Measurements from ENCODE around the gene SLX9.

SLX9 gene

DNA sequence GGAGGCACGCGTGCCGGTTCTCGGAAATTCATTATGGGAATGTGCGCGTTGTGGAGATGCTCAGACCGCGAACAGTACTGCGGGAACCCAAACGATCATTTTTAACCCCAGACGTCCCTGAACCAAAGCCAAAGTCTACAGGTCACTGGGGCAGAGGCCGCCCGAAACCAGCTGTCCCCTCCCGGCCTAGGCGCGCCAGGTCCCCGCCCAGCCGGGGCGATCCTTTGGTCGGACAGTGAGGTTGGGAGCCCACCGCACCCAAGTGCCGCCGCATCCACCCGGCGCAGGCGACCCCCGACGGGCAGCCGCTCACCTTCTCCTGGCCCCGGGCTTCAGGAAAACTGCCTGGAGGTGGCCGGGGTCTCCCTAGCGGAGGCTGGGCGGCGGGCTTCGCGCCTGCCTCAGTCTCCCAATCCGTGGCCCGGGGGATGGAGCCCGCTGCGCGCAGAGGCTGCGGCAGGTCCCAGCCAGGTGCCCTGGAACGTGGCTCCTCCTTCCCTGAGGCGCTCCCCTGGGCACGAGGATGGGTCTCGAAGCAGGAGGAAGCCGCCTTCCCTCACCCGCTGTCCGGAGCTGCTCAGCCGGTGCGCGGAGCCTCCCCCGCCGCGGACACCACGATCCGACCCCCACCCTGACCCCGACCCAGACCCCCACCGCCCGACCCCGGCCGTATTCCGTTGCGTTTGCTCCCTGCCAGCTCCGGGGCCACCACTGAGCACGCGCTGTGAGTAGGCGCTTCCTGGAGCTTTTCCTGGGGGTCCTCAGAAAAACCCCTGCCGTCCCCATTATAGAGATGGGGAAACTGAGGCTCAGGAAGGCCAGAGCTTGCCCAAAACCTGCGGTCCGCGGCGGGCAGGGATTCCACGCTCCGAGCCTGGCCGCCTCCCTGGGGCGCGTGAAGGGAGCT lies 8.1 kb upstream of the SLX9 start:
- DNase-seq (ENCODE audit: low read depth in 2 of 2), result no peak
- TF ChIP-seq, protein P1, sequence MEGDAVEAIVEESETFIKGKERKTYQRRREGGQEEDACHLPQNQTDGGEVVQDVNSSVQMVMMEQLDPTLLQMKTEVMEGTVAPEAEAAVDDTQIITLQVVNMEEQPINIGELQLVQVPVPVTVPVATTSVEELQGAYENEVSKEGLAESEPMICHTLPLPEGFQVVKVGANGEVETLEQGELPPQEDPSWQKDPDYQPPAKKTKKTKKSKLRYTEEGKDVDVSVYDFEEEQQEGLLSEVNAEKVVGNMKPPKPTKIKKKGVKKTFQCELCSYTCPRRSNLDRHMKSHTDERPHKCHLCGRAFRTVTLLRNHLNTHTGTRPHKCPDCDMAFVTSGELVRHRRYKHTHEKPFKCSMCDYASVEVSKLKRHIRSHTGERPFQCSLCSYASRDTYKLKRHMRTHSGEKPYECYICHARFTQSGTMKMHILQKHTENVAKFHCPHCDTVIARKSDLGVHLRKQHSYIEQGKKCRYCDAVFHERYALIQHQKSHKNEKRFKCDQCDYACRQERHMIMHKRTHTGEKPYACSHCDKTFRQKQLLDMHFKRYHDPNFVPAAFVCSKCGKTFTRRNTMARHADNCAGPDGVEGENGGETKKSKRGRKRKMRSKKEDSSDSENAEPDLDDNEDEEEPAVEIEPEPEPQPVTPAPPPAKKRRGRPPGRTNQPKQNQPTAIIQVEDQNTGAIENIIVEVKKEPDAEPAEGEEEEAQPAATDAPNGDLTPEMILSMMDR (IDR thresholded peaks at IDR 0.05; ENCODE audit: low read depth, low read length), result no peak
- H3K4me3 ChIP-seq (replicated peaks in 1 of 2; ENCODE audit: low read depth in 2 of 2, low read length in 2 of 2), result peak overlapping the region; percentile 29 to 47

DNA sequence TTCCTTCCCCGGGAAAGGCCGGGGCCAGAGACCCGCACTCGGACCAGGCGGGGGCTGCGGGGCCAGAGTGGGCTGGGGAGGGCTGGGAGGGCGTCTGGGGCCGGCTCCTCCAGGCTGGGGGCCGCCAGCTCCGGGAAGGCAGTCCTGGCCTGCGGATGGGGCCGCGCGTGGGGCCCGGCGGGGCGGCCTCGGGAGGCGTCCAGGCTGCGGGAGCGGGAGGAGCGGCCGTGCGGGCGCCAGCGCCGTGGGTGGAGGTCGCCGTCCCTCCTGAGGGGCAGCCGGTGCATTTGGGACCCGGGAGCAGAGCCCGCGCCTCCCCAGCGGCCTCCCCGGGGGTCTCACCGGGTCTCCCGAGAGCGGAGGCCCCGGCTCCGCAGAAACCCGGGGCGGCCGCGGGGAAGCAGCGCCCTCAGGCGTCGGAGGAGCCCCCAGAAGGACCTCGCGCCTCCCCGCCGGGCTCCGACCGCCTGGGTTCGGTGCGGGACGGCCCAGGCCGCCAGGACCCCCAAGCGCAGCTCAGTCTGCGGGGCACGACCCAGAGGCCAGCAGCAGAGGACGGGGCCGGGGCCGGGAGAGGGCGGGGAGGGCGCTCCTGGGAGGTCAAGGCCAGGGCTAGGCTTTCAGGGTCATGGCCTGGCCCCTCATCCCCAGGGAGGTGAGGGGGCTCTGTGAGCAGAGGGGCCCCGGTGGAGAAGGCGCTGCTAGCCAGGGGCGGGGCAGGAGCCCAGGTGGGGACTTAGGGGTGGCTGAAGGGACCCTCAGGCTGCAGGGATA lies 7.2 kb upstream of the SLX9 start:
- DNase-seq (ENCODE audit: low read depth in 2 of 2), result no peak
- H3K4me3 ChIP-seq (replicated peaks in 1 of 2; ENCODE audit: low read depth in 2 of 2, low read length in 2 of 2), result peak overlapping the region; percentile 29 to 47

DNA sequence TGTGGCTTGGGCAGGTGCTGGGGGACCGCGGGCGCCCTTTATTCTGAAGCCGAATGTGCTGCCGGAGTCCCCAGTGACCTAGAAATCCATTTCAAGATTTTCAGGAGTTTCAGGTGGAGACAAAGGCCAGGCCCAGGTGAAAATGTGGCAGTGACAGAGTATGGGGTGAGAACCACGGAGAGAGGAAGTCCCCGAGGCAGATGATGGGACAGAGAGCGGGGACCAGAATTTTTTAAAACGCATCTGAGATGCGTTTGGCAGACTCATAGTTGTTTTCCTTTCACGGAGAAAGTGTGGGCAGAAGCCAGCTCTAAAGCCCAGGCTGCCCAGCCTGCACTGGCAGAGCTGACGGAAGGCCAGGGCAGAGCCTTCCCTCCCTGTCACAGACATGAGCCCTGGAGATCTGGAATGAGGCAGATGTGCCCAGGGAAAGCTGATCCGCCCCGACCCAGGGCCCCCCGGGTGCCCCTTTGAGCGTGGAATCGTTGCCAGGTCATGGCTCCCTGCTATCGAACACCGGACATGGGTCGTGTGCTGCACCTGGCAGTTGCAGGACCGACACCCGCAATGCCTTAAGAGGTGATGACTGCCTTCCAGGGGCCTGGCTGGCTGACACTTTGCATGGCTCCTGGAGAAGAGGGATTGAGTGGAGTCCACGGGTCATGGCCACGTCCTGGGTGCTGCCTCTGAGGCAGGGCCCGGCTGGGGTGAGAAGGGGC lies 6.5 kb upstream of the SLX9 start:
- no peak overlapping the region for H3K4me3 ChIP-seq (replicated peaks in 1 of 2; ENCODE audit: low read depth in 2 of 2, low read length in 2 of 2)
- TF ChIP-seq, protein P1 (IDR thresholded peaks at IDR 0.05; ENCODE audit: low read depth, low read length), result no peak
- DNase-seq (ENCODE audit: low read depth in 2 of 2), result no peak

More for the DNA sequence above, 7.2 kb upstream of the SLX9 start:
- TF ChIP-seq, protein P1 (IDR thresholded peaks at IDR 0.05; ENCODE audit: low read depth, low read length), result peak; percentile 38

DNA sequence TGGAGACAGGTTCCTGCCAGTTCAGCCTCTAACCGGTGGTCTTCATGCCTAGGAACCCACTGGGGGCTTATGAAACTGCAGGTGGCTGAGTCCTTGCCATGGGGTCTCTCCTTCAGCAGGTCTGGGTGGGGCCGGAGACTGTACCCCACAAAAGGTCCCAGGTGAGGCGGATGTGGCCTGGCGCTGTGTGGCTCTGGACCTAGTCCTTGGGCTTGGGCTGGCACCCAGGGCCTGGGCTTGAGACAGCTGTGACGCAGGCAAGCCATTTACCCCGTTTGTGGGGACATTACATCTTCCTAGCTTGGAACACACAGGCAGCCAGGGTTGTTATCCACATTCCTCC lies 5.9 kb upstream of the SLX9 start:
- TF ChIP-seq, protein P1 (IDR thresholded peaks at IDR 0.05; ENCODE audit: low read depth, low read length), result no peak
- H3K4me3 ChIP-seq (replicated peaks in 1 of 2; ENCODE audit: low read depth in 2 of 2, low read length in 2 of 2), result no peak overlapping the region
- DNase-seq (ENCODE audit: low read depth in 2 of 2), result no peak

DNA sequence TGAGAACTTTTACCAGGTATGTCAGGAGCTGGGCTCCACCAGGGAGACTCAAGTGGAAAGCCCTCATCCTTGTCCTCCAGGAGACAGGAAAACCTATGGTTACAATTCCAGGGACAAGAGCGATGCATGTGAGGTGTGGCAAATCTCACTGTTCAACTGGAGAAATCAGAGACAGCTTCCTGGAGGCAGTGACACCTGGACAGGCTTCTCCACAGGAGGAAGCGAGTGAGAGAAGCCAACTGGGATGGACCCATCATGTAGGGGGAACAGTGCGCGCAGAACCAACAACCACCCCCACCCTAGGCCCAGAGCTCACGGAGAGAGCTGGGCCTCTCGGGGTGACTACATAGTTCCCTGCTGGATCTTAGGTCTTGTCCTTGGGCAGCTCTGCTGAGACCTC lies 5.6 kb upstream of the SLX9 start:
- no peak overlapping the region for H3K4me3 ChIP-seq (replicated peaks in 1 of 2; ENCODE audit: low read depth in 2 of 2, low read length in 2 of 2)
- no peak for DNase-seq (ENCODE audit: low read depth in 2 of 2)
- TF ChIP-seq, protein P1 (IDR thresholded peaks at IDR 0.05; ENCODE audit: low read depth, low read length), result no peak

DNA sequence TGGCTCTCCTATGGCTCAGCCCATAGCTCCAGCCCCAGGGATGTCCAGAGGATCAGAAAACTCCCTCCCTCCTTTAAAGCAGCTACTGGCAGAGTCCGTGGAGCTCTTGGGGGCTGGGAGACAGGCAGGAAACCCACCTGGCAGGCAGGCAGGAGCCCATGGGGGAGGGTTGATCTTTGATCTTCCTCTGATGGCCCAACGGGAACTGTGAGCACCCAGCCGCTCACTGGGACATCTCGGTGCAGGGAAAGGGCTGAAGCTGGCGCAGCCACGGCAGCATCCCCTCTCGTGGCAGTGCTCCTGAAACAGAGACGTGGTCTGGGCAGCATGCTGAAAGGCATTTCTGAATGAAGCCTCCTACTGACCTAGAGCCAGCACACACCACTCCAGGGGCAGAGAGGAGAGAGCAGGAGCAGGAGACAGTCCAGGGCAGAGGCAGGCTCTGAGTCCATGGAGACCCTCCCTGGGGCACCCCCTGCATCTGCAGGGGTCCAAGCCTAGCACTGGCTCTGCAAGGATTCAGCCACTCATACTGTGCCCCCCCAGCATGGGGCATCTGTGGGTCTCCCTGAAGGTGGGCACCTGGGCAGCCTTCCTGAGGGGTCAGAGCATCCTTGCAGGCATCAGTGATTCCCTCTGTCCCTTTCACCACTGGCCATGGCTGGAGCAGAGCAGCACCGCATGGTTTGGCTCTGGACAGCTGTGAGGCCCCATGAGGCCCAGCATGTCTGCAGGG lies 4.9 kb upstream of the SLX9 start:
- DNase-seq (ENCODE audit: low read depth in 2 of 2), result no peak
- TF ChIP-seq, protein P1 (IDR thresholded peaks at IDR 0.05; ENCODE audit: low read depth, low read length), result no peak
- no peak overlapping the region for H3K4me3 ChIP-seq (replicated peaks in 1 of 2; ENCODE audit: low read depth in 2 of 2, low read length in 2 of 2)

Measured in cardiac fibroblast (primary cell).